SK-N-SH treated with all-trans-retinoic acid at 6 μM for 48 hours (cell line): ENCODE data around the gene KCTD18.

Experiments used
- ATAC-seq: fragments of 200-7000 bp; cut with Tn5 transposase; 3 replicates; pipeline ENCODE4 v1.9.1; 2020; ENCODE audit warnings: mild to moderate bottlenecking, moderate library complexity
- BACH2 ChIP-seq: fragments of 250-450 bp; sonication (Bioruptor Pico); IDR thresholded peaks from 2 replicates; pipeline ENCODE4 v1.9.0; 2021; ENCODE audit warnings: mild to moderate bottlenecking, borderline replicate concordance
- CSDC2 ChIP-seq: fragments of 250-450 bp; sonication (Bioruptor Pico); IDR thresholded peaks from 2 replicates; pipeline ENCODE4 v1.5.0; 2020; ENCODE audit warnings: mild to moderate bottlenecking, moderate library complexity
- CSRNP3 ChIP-seq: fragments of 250-450 bp; sonication (Bioruptor Pico); IDR thresholded peaks from 2 replicates; pipeline ENCODE4 v1.5.1; 2021; ENCODE audit warnings: mild to moderate bottlenecking, moderate library complexity
- ESRRG ChIP-seq: fragments of 250-450 bp; sonication (Bioruptor Pico); IDR thresholded peaks from 2 replicates; pipeline ENCODE4 v1.6.1; 2021; ENCODE audit warnings: mild to moderate bottlenecking
- GLIS3 ChIP-seq: fragments of 250-450 bp; sonication (Bioruptor Pico); IDR thresholded peaks from 2 replicates; pipeline ENCODE4 v1.5.0; 2020; ENCODE audit warnings: mild to moderate bottlenecking, moderate library complexity
- ISL1 ChIP-seq: fragments of 250-450 bp; sonication (Bioruptor Pico); IDR thresholded peaks from 2 replicates; pipeline ENCODE4 v2.1.2; 2022; ENCODE audit warnings: mild to moderate bottlenecking, moderate library complexity
- OSR1 ChIP-seq: fragments of 250-450 bp; sonication (Bioruptor Pico); IDR thresholded peaks from 2 replicates; pipeline ENCODE4 v1.8.0; 2022; ENCODE audit warnings: moderate library complexity, mild to moderate bottlenecking, inconsistent platforms
- PATZ1 ChIP-seq: fragments of 250-450 bp; sonication (Bioruptor Pico); IDR thresholded peaks from 2 replicates; pipeline ENCODE4 v1.8.0; 2020; ENCODE audit warnings: mild to moderate bottlenecking, moderate library complexity, borderline replicate concordance
- PPARA ChIP-seq: fragments of 250-450 bp; sonication (Bioruptor Pico); IDR thresholded peaks from 2 replicates; pipeline ENCODE4 v1.5.0; 2020; ENCODE audit warnings: mild to moderate bottlenecking, borderline replicate concordance
- RARB ChIP-seq: fragments of 250-450 bp; sonication (Bioruptor Pico); IDR thresholded peaks from 2 replicates; pipeline ENCODE4 v1.8.0; 2021; ENCODE audit warnings: mild to moderate bottlenecking, moderate library complexity
- SNAI2 ChIP-seq: fragments of 250-450 bp; sonication (Bioruptor Pico); IDR thresholded peaks from 2 replicates; pipeline ENCODE4 v1.5.0; 2020; ENCODE audit warnings: mild to moderate bottlenecking, moderate library complexity
- TCF4 ChIP-seq: fragments of 250-450 bp; sonication (Bioruptor Pico); IDR thresholded peaks from 2 replicates; pipeline ENCODE4 v1.8.0; 2021; ENCODE audit warnings: mild to moderate bottlenecking, moderate library complexity, borderline replicate concordance
- TOX ChIP-seq: fragments of 250-450 bp; sonication (Bioruptor Pico); IDR thresholded peaks from 2 replicates; pipeline ENCODE4 v1.8.0; 2021; ENCODE audit warnings: mild to moderate bottlenecking, moderate library complexity, borderline replicate concordance
- ZC3H10 ChIP-seq: fragments of 250-450 bp; sonication (Bioruptor Pico); IDR thresholded peaks from 2 replicates; pipeline ENCODE4 v1.5.1; 2021; ENCODE audit warnings: mild to moderate bottlenecking, moderate library complexity
- ZFP3 ChIP-seq: fragments of 250-450 bp; sonication (Bioruptor Pico); IDR thresholded peaks from 2 replicates; pipeline ENCODE4 v1.5.0; 2020; ENCODE audit warnings: mild to moderate bottlenecking, moderate library complexity
- ZFP30 ChIP-seq: fragments of 450-650 bp; formaldehyde crosslinking; IDR thresholded peaks from 2 replicates; pipeline ENCODE4 v1.5.0; 2022; ENCODE audit warnings: mild to moderate bottlenecking, moderate library complexity
- ZNF565 ChIP-seq: fragments of 450-650 bp; formaldehyde crosslinking; conservative IDR thresholded peaks from 2 replicates; pipeline ENCODE4 v1.5.0; 2020; ENCODE audit warnings: low read depth, mild to moderate bottlenecking, moderate library complexity
- ZNF70 ChIP-seq: fragments of 450-650 bp; formaldehyde crosslinking; IDR thresholded peaks from 2 replicates; pipeline ENCODE4 v1.5.0; 2020; ENCODE audit warnings: mild to moderate bottlenecking, moderate library complexity
- ZNF8 ChIP-seq: fragments of 450-650 bp; formaldehyde crosslinking; IDR thresholded peaks from 2 replicates; pipeline ENCODE4 v1.5.0; 2020; ENCODE audit warnings: mild to moderate bottlenecking, moderate library complexity
- TF ChIP-seq, protein P1 (sequence below): fragments of 250-450 bp; sonication (Bioruptor Pico); IDR thresholded peaks from 2 replicates; pipeline ENCODE4 v1.5.0; 2020; ENCODE audit warnings: mild to moderate bottlenecking, moderate library complexity
- TF ChIP-seq, protein P2 (sequence below): fragments of 250-450 bp; sonication (Bioruptor Pico); IDR thresholded peaks from 2 replicates; pipeline ENCODE4 v1.8.0; 2021; ENCODE audit warnings: low read depth, mild to moderate bottlenecking, moderate library complexity, borderline replicate concordance

KCTD18 gene

DNA sequence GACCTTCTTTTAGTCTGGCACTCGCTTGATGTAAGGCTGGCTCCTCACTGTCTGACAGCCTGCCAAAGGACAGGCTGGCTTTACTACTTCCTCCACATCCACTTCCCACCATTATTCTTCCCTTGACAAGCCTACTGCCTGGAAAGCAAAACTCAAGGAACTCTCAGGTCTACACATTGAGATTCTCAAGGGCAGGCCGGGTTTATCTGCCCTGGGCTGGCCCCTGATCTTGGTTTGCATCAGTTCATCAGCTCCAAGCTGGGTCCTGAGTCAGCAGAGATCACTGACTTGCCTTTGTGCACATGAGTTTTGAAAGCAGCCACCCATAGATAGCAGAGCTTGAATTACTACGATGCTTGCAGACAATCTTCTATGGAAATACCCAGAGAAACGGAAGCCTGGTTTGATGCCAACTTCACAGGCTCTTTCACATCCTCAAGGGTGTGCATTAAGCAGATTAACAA, 53.9 kb downstream of the KCTD18 start (continued):
- TF ChIP-seq TOX: no peak
- no peak for TF ChIP-seq GLIS3 (CRISPR knock-in tag)
- TF ChIP-seq, all 23 proteins: peak for 0

DNA sequence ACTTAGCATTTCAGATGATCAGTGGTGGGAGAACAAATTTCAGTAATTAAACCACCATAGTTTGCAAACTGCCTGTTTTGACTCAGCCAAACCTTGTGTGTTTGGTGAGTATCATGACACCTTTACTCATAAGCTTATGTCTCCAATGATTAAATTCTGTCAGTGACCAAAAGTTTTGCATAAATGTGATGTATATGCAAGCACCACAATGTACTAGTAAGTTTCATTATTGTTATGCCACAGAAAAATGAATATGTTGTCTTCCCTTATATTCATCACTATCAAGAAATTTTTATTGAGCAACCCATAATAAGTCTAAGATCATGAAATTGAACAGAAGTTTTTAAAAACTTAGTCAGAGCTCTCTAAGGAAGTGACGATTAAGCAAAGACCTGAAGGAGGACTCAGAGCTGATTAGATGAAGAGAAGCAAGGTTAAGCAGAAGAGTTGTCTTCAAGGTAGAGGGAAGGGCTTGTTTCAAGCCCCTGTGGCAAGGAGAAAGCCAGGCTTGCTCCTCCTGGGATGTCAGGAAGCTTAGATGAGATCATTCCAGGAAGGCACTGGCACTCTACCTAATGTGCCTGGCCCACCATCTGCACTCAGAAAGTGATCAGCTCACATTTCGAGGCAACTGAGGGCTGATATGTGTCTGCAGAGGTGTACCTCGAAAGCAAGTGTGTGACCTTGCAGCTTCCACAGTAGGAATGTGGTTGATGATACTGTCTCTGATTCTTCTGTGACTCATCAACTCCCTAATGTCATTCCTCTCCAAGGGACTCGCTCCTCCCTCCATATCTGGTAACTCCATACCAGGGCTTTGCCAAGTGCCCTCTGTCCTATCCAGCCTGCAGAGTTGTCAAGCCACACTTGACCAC, 54.7 kb downstream of the KCTD18 start:
- ATAC-seq: peak; percentile 89
- TF ChIP-seq OSR1 (CRISPR knock-in tag) (no peak), GLIS3 (CRISPR knock-in tag) (no peak), ZNF8 (CRISPR knock-in tag) (no peak), ZFP3 (CRISPR knock-in tag) (no peak), PATZ1 (no peak), PPARA (CRISPR knock-in tag) (no peak), SNAI2 (CRISPR knock-in tag) (no peak), CSDC2 (CRISPR knock-in tag) (no peak), TOX (no peak), CSRNP3 (CRISPR knock-in tag) (no peak), TCF4 (no peak), ZC3H10 (no peak)
- TF ChIP-seq, protein P1, sequence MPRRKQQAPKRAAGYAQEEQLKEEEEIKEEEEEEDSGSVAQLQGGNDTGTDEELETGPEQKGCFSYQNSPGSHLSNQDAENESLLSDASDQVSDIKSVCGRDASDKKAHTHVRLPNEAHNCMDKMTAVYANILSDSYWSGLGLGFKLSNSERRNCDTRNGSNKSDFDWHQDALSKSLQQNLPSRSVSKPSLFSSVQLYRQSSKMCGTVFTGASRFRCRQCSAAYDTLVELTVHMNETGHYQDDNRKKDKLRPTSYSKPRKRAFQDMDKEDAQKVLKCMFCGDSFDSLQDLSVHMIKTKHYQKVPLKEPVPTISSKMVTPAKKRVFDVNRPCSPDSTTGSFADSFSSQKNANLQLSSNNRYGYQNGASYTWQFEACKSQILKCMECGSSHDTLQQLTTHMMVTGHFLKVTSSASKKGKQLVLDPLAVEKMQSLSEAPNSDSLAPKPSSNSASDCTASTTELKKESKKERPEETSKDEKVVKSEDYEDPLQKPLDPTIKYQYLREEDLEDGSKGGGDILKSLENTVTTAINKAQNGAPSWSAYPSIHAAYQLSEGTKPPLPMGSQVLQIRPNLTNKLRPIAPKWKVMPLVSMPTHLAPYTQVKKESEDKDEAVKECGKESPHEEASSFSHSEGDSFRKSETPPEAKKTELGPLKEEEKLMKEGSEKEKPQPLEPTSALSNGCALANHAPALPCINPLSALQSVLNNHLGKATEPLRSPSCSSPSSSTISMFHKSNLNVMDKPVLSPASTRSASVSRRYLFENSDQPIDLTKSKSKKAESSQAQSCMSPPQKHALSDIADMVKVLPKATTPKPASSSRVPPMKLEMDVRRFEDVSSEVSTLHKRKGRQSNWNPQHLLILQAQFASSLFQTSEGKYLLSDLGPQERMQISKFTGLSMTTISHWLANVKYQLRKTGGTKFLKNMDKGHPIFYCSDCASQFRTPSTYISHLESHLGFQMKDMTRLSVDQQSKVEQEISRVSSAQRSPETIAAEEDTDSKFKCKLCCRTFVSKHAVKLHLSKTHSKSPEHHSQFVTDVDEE (CRISPR knock-in tag): no peak
- TF ChIP-seq, protein P2, sequence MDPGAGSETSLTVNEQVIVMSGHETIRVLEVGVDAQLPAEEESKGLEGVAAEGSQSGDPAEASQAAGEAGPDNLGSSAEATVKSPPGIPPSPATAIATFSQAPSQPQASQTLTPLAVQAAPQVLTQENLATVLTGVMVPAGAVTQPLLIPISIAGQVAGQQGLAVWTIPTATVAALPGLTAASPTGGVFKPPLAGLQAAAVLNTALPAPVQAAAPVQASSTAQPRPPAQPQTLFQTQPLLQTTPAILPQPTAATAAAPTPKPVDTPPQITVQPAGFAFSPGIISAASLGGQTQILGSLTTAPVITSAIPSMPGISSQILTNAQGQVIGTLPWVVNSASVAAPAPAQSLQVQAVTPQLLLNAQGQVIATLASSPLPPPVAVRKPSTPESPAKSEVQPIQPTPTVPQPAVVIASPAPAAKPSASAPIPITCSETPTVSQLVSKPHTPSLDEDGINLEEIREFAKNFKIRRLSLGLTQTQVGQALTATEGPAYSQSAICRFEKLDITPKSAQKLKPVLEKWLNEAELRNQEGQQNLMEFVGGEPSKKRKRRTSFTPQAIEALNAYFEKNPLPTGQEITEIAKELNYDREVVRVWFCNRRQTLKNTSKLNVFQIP: no peak

DNA sequence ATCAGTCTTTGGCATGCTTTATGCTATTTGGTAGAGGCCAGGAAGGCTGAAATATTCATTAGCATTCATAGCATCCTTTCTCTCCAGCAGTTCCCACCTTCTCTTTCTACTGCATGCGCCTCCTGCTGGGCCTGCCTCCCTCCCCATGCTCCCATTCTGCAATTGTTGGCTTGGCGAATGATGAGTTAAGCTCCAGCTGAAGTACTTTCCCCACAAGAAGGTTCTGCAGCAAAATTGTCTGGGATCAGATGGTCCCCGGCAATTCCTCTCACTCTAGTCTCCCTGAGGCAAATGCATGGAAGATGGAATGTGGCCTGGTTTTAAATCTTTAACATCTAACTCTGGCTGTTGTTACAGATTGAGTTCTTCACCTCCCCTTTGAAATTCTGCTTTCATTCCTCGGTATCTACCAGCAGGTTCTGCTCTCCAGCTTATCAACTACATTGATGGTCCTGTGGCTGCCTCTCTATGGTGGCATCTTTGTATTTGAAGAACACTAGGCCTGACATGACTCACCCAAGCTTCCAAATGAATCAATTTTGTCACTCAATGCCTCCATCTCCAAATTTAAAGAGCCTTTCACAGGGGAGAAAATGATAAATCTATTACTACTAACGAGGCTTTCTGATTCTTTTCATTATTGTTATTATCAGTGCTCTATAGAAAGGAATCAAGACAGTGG, 55.9 kb downstream of the KCTD18 start:
- ATAC-seq: no peak
- no peak for TF ChIP-seq ZNF70 (CRISPR knock-in tag)
- TF ChIP-seq CSDC2 (CRISPR knock-in tag): no peak
- no peak for TF ChIP-seq OSR1 (CRISPR knock-in tag)
- TF ChIP-seq TOX: no peak
- no peak for TF ChIP-seq ZFP30 (CRISPR knock-in tag)
- TF ChIP-seq ISL1 (CRISPR knock-in tag): no peak
- no peak for TF ChIP-seq GLIS3 (CRISPR knock-in tag)
- no peak for TF ChIP-seq ZNF565 (CRISPR knock-in tag)
- no peak for TF ChIP-seq BACH2 (CRISPR knock-in tag)
- no peak for TF ChIP-seq RARB (CRISPR knock-in tag)
- TF ChIP-seq PPARA (CRISPR knock-in tag): no peak
- TF ChIP-seq ESRRG (CRISPR knock-in tag): no peak
- TF ChIP-seq SNAI2 (CRISPR knock-in tag): no peak
- TF ChIP-seq, protein P1 (CRISPR knock-in tag): no peak
- no peak for TF ChIP-seq PATZ1
- no peak for TF ChIP-seq ZC3H10
- TF ChIP-seq, all 23 proteins: peak for 0
